Astrocyte of the cerebellum (primary cell): ENCODE measurements around the gene SLC35B2.
"Not testable (repeated sequence)": the region's sequence is repeated elsewhere in the genome, so short reads cannot be mapped to it uniquely, and the experiment has no call there.

Source experiments
- DNase-seq: peaks from one replicate; pipeline ENCODE4 v3.0.0-alpha.2; 2011; ENCODE audit warnings: low read depth
- H3K4me3 ChIP-seq: 2 replicates; pipeline ENCODE4 v1.5.1; 2011; ENCODE audit warnings: mild to moderate bottlenecking, low read depth, low read length, moderate library complexity
- CTCF ChIP-seq: IDR thresholded peaks from 2 replicates; pipeline ENCODE4 v1.5.1; 2012; ENCODE audit warnings: low read length, low read depth, moderate library complexity, mild to moderate bottlenecking; ENCODE audit errors: missing control alignments
- in situ Hi-C: cut with HindIII; loops from 2 replicates; pipeline ENCODE4 v1.10.0; 2017; ENCODE audit warnings: low sequenced_read_pairs

The SLC35B2 gene

GRCh38 chr6:44235891-44236516 lies 21.3 kb downstream of the SLC35B2 start:
- peak; percentile 2 for TF ChIP-seq CTCF
- DNase-seq = no peak
- in situ Hi-C loops = no loop called here
- H3K4me3 ChIP-seq = no peak overlapping the region

DNA sequence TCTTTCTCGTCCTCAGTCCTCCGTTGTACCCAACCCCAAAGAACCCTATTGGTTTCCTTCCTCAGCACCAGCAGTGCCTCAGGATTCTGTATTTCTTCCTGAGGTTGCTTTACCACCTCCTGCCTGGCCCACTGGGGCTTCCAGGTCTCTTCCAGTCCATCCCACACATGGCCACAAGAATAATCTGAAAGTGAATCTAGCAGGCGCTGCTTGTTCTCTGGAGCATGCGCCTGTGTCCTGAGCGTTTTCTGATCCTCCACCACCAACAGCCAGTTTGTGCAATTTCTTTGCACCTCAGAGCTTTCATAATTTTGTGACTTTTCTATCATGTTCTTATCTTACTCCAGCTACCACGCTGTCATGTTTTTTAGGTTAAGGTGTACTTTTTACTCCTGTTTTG lies 22.1 kb downstream of the SLC35B2 start:
- DNase-seq = no peak
- TF ChIP-seq CTCF = no peak
- in situ Hi-C loops = no loop called here
- no peak overlapping the region for H3K4me3 ChIP-seq

GRCh38 chr6:44234101-44235025 lies 23.0 kb downstream of the SLC35B2 start:
- no peak overlapping the region for H3K4me3 ChIP-seq
- peak; percentile 70 for DNase-seq
- in situ Hi-C loops = no loop called here
- peak; percentile 84 for TF ChIP-seq CTCF

DNA sequence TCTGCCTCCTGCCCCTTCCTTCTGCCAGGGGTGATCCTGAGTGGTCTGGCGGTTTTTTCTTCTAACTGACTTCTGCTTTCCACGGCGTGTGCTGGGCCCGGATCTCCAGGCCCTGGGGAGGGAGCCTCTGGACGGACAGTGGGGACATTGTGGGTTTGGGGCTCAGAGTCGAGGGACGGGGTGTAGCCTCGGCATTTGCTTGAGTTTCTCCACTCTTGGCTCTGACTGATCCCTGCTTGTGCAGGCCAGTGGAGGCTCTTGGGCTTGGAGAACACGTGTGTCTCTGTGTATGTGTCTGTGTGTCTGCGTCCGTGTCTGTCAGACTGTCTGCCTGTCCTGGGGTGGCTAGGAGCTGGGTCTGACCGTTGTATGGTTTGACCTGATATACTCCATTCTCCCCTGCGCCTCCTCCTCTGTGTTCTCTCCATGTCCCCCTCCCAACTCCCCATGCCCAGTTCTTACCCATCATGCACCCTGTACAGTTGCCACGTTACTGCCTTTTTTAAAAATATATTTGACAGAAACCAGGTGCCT lies 23.7 kb downstream of the SLC35B2 start:
- in situ Hi-C loops = no loop called here
- no peak overlapping the region for H3K4me3 ChIP-seq
- DNase-seq = no peak
- no peak for TF ChIP-seq CTCF

DNA sequence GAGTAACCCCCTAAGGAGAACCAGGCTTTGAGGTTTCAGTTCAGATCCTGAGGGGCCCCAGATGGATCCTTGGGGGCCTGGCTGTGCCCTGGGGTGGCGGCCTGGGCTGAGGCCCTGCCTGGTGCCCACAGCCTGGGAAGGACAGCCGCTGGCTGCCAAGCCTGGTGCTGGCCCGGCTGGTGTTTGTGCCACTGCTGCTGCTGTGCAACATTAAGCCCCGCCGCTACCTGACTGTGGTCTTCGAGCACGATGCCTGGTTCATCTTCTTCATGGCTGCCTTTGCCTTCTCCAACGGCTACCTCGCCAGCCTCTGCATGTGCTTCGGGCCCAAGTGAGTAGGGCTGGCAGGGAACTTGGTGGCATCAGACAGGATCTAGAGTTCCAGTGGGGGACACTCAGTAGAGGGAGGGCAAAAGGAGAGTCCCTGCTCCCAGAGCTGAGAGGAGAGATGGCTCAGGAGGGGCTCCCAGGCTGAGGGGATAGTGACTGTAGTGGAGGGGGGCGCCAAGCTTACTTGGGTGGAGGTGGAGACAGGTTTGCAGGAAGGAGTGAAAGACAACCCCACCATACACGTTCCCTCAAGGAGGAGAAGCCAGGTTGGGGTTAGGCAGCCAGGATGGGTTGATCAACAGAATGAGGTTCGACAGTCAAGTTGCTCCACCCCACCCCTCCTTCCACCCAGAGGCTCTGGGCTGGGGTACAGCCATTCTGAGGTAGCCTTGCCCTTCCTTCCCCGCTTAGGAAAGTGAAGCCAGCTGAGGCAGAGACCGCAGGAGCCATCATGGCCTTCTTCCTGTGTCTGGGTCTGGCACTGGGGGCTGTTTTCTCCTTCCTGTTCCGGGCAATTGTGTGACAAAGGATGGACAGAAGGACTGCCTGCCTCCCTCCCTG lies 24.4 kb downstream of the SLC35B2 start:
- no peak for DNase-seq
- no peak for TF ChIP-seq CTCF
- no peak overlapping the region for H3K4me3 ChIP-seq
- in situ Hi-C loops = no loop called here

DNA sequence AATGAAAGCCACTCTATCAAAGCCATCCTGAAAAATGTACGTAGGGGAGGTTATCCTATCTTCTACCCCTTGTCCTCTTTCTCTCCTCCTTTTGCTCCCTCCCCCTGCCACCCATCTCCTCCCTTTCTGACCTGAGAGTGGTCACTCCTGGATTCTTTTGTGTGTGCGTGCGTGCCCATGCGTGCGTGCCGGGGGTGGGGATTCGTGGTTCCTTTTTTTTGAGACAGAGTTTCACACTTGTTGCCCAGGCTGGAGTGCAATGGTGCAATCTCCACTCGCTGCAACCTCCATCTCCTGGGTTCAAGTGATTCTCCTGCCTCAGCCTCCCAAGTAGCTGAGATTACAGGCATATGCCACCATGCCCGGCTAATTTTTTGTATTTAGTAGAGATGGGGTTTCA lies 25.9 kb downstream of the SLC35B2 start:
- in situ Hi-C loops, DNase-seq: not testable (repeated sequence)

More for the DNA sequence above, 25.9 kb downstream of the SLC35B2 start:
- H3K4me3 ChIP-seq = not testable (repeated sequence)
